ENCODE results near the gene OR51G1.

GRCh38 chr11:4916581-4916980 is 7.6 kb downstream of the OR51G1 start:
- TF ChIP-seq BHLHE40 (IDR thresholded peaks at IDR 0.05; ENCODE audit: low read depth, low read length) (no peak), CTCF (IDR thresholded peaks at IDR 0.05) (no peak), PBX3 (IDR thresholded peaks at IDR 0.05) (no peak), SREBF2 (IDR thresholded peaks at IDR 0.05) (no peak)

Measured in A549 (cell line).